GM21360 (cell line): Measurements from ENCODE around the gene PRG2.
A peak's percentile ranks its signal among the peaks of the same experiment; 100 is the strongest.
"Not testable (repeated sequence)": the region's sequence is repeated elsewhere in the genome, so short reads cannot be mapped to it uniquely, and the experiment has no call there.

ENCODE experiments used
- ATAC-seq: cut with Tn5 transposase; IDR thresholded peaks from one replicate; pipeline ENCODE4 v1.9.1; 2021; ENCODE audit warnings: mild to moderate bottlenecking, moderate library complexity; ENCODE audit not compliant: unreplicated experiment

Gene PRG2

GRCh38 chr11:57421066-57421465 is 30.6 kb upstream of the PRG2 start:
- no peak for ATAC-seq

DNA sequence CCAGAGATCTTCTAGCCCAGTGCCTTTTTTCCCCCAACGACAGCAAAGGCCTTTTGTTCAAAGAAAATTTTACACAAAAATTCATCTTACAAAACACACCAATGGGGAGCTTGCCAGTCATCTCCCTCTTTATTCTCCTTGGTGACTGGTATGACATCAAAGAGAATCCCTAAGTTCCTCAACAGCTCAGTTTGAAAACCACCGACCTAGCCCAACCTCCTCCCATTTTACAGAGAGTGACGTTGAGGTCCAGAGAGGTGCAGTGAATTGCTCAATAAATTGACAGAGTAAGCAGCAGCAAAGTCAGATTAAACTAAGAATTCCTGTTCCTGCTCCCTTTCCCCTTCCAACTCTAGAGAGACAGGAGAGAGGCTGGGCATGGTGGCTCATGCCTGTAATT is 28.7 kb upstream of the PRG2 start:
- ATAC-seq = no peak

DNA sequence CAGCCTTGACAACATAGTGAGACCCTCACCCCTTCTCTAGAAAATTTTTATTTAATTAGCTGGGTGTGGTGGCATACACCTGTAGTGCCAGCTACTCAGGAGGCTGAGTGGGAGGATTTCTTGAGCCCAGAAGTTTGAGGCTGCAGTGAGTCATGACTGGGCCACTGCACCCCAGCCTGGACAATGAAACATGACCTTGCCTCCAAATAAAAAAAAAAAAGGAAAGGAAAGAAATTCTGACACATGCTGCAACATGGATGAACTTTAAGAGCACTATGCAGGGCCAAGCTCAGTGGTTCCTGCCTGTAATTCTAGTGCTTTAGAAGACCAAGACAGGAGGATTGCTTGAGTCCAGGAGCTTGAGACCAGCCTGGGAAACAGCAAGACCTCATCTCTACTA is 27.7 kb upstream of the PRG2 start:
- no peak for ATAC-seq

DNA sequence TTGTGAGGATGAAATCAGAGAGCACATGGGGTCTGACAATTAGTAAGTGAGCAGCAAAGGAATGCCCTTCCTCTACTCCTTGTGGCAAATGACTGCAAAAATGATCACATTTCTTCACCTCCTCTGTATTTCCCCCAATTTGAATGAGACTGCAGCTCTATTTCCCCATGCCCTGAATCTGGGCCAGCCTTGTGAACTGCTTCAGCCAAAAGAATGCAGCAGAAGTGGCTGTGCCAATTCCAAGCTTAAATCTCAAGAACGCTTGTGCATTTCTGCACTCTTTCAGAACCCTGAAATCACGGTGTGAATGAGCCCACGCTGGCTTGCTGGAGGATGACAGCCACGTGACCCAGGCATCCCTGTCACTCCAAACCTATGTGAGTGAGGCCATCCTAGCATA is 26.6 kb upstream of the PRG2 start:
- ATAC-seq = no peak

GRCh38 chr11:57416436-57416835 is 26.0 kb upstream of the PRG2 start:
- no peak for ATAC-seq

DNA sequence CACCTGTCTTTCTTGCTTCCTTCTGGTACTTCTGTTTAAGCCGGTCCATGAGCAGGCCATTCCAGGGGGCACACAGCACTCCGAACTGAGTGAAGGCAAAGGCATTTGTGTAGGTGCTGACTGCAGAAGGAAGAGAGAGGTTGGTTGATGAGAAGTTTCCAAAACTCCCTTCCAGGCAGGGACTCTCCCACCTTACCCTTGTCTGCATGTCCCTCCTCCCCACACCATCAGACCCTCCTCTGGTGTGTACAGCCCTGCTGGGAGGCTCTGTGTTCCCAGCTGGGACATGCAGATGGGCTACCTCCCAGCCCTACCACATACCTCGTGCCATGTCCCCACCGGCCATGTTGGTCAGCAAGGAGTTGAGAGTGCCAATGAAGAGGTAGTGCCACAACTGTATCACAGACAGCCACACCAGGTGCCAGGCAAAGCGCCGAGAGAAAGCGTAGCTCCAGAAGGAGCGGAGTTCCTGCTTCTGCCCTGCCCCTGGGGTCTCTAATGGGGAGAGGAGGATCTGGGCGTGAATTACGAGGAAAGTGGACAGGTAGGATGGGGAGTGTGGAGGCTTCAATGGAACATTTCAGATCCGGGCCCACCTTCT is 24.3 kb upstream of the PRG2 start:
- no peak for ATAC-seq

DNA sequence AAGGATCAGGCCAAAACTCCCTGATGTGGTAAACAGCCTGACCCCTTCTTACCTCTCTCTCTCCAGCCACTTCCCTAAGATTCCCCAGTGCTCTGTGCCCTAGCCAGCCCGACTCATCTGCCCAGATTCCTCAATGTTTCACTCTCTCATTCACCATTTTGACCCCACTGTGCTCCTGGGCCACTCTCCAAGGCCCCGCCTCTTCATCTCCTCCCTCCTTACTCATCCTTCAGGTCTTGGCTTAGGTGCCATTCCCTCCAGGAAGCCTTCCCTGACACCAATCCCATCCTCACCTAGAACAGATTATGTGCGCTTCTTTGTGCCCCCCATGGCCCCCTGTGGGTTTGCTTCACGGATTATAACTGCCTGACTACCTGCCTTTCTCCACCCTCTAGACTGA is 23.2 kb upstream of the PRG2 start:
- no peak for ATAC-seq

DNA sequence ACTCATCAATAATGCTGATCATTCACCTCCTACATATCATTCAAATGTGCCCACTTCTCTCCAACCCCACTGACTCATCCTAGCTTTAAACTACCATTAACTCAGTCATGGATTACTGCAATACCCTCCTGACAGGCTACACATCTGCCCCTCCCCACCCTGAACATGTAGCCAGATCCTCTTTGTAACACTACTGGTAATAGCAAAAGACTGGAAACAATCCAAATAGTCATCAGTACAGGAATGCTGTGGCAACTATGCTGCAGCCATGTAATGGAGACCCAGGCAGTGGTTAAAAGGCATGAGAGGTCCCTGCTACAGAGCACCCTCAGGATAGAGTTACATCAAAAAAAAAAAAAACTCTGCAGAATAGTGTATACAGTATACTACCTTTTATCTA is 19.8 kb upstream of the PRG2 start:
- ATAC-seq = no peak

GRCh38 chr11:57409321-57410100 is 19.1 kb upstream of the PRG2 start:
- no peak for ATAC-seq

- ATAC-seq = no peak
These were observed 18.3 kb upstream of the PRG2 start for GRCh38 chr11:57408771-57409170.

GRCh38 chr11:57407941-57408475 is 17.6 kb upstream of the PRG2 start:
- ATAC-seq = no peak

DNA sequence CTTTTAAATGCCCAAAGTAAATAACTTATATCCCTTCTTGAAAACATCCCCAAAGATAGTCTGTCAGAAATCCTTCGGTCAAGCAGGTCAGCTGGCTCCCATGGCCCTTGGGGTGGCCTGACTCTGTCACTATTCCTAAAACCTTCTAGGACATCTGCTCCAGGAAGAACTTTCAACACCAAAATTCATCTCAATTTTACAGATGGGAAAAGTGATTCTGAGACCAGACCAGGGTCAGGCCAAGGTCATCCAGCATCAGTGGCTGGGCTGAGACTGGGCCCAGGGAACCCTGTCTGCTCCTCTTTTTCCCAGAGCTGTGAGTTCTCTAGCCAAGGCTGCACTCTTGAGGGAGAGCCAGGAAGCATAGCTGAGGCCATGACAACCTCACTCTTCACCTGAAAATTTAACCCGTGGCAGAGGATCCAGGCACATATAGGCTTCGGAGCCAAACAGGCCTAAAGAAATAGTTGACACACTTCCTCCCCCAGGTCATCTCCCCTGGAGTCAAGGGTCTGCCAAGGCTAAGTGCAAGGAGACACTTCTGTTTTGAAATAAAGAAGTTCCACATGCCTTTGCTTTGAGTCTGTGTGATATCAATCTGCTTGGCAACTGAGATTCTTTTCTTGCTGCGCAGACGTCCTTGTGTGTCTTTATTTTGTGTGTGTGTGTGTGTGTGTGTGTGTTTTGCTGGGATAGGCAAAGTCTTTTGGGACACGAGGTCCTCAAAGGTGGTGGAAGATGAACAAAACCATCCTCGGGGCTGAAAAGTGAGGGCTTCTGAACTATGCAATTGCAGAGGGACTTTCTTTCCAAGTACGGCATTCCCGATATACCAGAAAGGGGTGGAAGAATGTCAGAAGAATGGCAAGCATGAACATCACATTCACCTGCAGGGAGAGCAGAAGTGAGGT is 16.8 kb upstream of the PRG2 start:
- ATAC-seq = no peak

GRCh38 chr11:57406337-57406904 is 16.0 kb upstream of the PRG2 start:
- peak; percentile 88 for ATAC-seq

- ATAC-seq = no peak
These were observed 14.9 kb upstream of the PRG2 start for GRCh38 chr11:57405271-57405860.

DNA sequence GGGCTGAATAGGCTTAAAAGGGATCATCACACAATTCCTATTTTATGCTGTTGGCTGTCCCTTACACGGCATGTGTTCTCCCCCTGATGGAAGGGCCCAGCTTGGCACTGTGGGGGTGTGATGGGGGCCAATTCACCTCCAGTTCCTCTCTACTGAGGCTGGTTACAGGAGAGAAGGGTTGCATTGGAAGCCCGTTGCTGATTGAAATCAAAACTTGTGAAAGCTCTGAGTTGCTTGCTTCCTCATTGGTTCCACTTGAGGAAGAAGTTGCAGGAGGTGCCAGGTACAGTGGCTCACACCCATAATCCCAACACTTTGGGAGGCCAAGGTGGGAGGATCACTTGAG is 13.3 kb upstream of the PRG2 start:
- no peak for ATAC-seq

- not testable (repeated sequence) for ATAC-seq
These were observed 12.8 kb upstream of the PRG2 start for GRCh38 chr11:57403003-57403801.

- ATAC-seq = no peak
These were observed 11.9 kb upstream of the PRG2 start for GRCh38 chr11:57402188-57403002.

GRCh38 chr11:57399972-57400578 is 9.6 kb upstream of the PRG2 start:
- no peak for ATAC-seq

- ATAC-seq = no peak
These were observed 8.8 kb upstream of the PRG2 start for GRCh38 chr11:57399221-57399620.
